ENCODE results near the gene RHNO1. TPM values are rescaled to one million over a fixed set of nuclear protein-coding genes. Genes with fewer than 3 reads are reported as not detected.
A peak's percentile ranks its signal among the peaks of the same experiment; 100 is the strongest.

RHNO1 gene
- total RNA-seq: 1.8 TPM

GRCh38 chr12:2877047-2877952 is at the start of gene RHNO1, which contains the start of gene FOXM1:
RHNO1 (plus strand) TSS chr12:2877223; CDS start chr12:2885367, 8,144 bp downstream.
FOXM1 (minus strand) TSS chr12:2877174; CDS start chr12:2874478, 2,696 bp downstream.
- DNase-seq (ENCODE audit: low spot score) (peak; percentile 94), ATAC-seq (peak; percentile 94)

- DNase-seq (ENCODE audit: low spot score): no peak
- ATAC-seq: no peak
These were observed 47.7 kb upstream of the RHNO1 start for GRCh38 chr12:2829275-2829674.

GRCh38 chr12:2832550-2833127 is 44.4 kb upstream of the RHNO1 start:
- DNase-seq (ENCODE audit: low spot score) (no peak), ATAC-seq (no peak)

- DNase-seq (ENCODE audit: low spot score): no peak
- ATAC-seq: no peak
These were observed 43.7 kb upstream of the RHNO1 start for GRCh38 chr12:2833327-2833726.

- ATAC-seq: no peak
- no peak for DNase-seq (ENCODE audit: low spot score)
These were observed 43.2 kb upstream of the RHNO1 start for GRCh38 chr12:2833810-2834209.

- DNase-seq (ENCODE audit: low spot score): no peak
- no peak for ATAC-seq
These were observed 42.2 kb upstream of the RHNO1 start, which contains the start of gene NRIP2 for GRCh38 chr12:2834581-2835491. NRIP2 (minus strand) TSS chr12:2835035; CDS start chr12:2834983, 52 bp downstream.

- DNase-seq (ENCODE audit: low spot score) (no peak), ATAC-seq (no peak)
These were observed 41.2 kb upstream of the RHNO1 start for GRCh38 chr12:2835691-2836403.

- ATAC-seq (no peak), DNase-seq (ENCODE audit: low spot score) (no peak)
These were observed 40.4 kb upstream of the RHNO1 start for GRCh38 chr12:2836574-2836973.

GRCh38 chr12:2841056-2841650 is 35.9 kb upstream of the RHNO1 start:
- no peak for ATAC-seq

GRCh38 chr12:2842948-2843347 is 34.1 kb upstream of the RHNO1 start:
- ATAC-seq: no peak
- DNase-seq (ENCODE audit: low spot score): no peak

More at GRCh38 chr12:2841056-2841650, 35.9 kb upstream of the RHNO1 start:
- no peak for DNase-seq (ENCODE audit: low spot score)

- DNase-seq (ENCODE audit: low spot score): no peak
- no peak for ATAC-seq
These were observed 32.2 kb upstream of the RHNO1 start for GRCh38 chr12:2844786-2845185.

GRCh38 chr12:2845280-2845679 is 31.7 kb upstream of the RHNO1 start:
- DNase-seq (ENCODE audit: low spot score) (no peak), ATAC-seq (peak; percentile 31)

- DNase-seq (ENCODE audit: low spot score) (no peak), ATAC-seq (no peak)
These were observed 25.1 kb upstream of the RHNO1 start for GRCh38 chr12:2851931-2852330.

- ATAC-seq (peak; percentile 76), DNase-seq (ENCODE audit: low spot score) (peak; percentile 69)
These were observed 23.4 kb upstream of the RHNO1 start for GRCh38 chr12:2853626-2854025.

GRCh38 chr12:2854669-2855453 is 22.2 kb upstream of the RHNO1 start:
- no peak for ATAC-seq
- no peak for DNase-seq (ENCODE audit: low spot score)

- ATAC-seq (no peak), DNase-seq (ENCODE audit: low spot score) (no peak)
These were observed 21.5 kb upstream of the RHNO1 start for GRCh38 chr12:2855546-2855945.

GRCh38 chr12:2856051-2856450 is 21.0 kb upstream of the RHNO1 start:
- ATAC-seq (no peak), DNase-seq (ENCODE audit: low spot score) (no peak)

- no peak for ATAC-seq
- DNase-seq (ENCODE audit: low spot score): no peak
These were observed 20.0 kb upstream of the RHNO1 start, which contains the start of gene TEX52 for GRCh38 chr12:2857021-2857431. TEX52 (minus strand) TSS chr12:2857039; CDS start chr12:2857026, 13 bp downstream.

- DNase-seq (ENCODE audit: low spot score) (no peak), ATAC-seq (no peak)
These were observed 19.4 kb upstream of the RHNO1 start for GRCh38 chr12:2857576-2857975.
